CD4-positive, alpha-beta memory T cell (primary cell): Measurements from ENCODE around the gene LTO1. TPM values are rescaled to one million over a fixed set of nuclear protein-coding genes. Genes with fewer than 3 reads are reported as not detected.
A peak's percentile ranks its signal among the peaks of the same experiment; 100 is the strongest.

ENCODE experiments used
- CTCF ChIA-PET: fragments of 350-600 bp; sonication (Branson Sonifier 250); formaldehyde crosslinking; loops from one replicate; lab custom pipeline; 2021; ENCODE audit warnings: inconsistent platforms; ENCODE audit not compliant: partially characterized antibody; lab: Charles Lee
- POLR2A ChIA-PET: fragments of 350-600 bp; sonication (Branson Sonifier 250); formaldehyde crosslinking; loops from one replicate; lab custom pipeline; 2021; ENCODE audit not compliant: partially characterized antibody; lab: Charles Lee
- DNase-seq, 5 donors: peaks; one replicate each; pipeline versions ENCODE4 v3.0.0 to v3.0.0-alpha.2; 2020 to 2022; ENCODE audit warnings: mixed read lengths in 1 of 5
- H3K27ac ChIP-seq: one replicate; pipeline ENCODE4 v1.7.0; 2013; ENCODE audit warnings: low read depth, low read length
- H3K27me3 ChIP-seq: 2 replicates; pipeline ENCODE4 v1.7.0; 2013; ENCODE audit warnings: mild to moderate bottlenecking, low read length, moderate library complexity; ENCODE audit not compliant: insufficient read depth
- H3K36me3 ChIP-seq: 2 replicates; pipeline ENCODE4 v1.7.0; 2013; ENCODE audit warnings: mild to moderate bottlenecking, low read length, moderate library complexity; ENCODE audit not compliant: insufficient read depth
- H3K4me1 ChIP-seq: 2 replicates; pipeline ENCODE4 v1.7.0; 2013; ENCODE audit warnings: mild to moderate bottlenecking, low read length, moderate library complexity; ENCODE audit not compliant: insufficient read depth
- H3K4me3 ChIP-seq, 2 donors: one replicate each; pipeline ENCODE4 v1.7.0; 2013; ENCODE audit warnings: low read length in 2 of 2, mild to moderate bottlenecking in 1 of 2
- H3K9me3 ChIP-seq, 2 donors: one replicate each; pipeline ENCODE4 v1.7.0; 2013; ENCODE audit warnings: low read length in 2 of 2, control low read depth in 1 of 2; ENCODE audit not compliant: control insufficient read depth in 1 of 2
- H3K27ac Mint-ChIP-seq, 7 donors: one replicate each; pipeline ENCODE4 v1.8.0; 2020 to 2021; ENCODE audit warnings: mixed read lengths in 7 of 7, mild to moderate bottlenecking in 6 of 7, inconsistent platforms in 3 of 7, moderate library complexity in 3 of 7
- H3K27me3 Mint-ChIP-seq, 2 donors: one replicate each; pipeline ENCODE4 v1.8.0; 2020 to 2021; ENCODE audit warnings: mixed read lengths in 2 of 2
- H3K36me3 Mint-ChIP-seq, 2 donors: one replicate each; pipeline ENCODE4 v1.8.0; 2020 to 2021; ENCODE audit warnings: mixed read lengths in 2 of 2, inconsistent platforms in 1 of 2, mild to moderate bottlenecking in 1 of 2
- H3K4me1 Mint-ChIP-seq, 4 donors: one replicate each; pipeline ENCODE4 v1.8.0; 2020 to 2021; ENCODE audit warnings: mixed read lengths in 4 of 4, mild to moderate bottlenecking in 1 of 4
- H3K4me3 Mint-ChIP-seq, 8 donors: one replicate each; pipeline ENCODE4 v1.8.0; 2020 to 2021; ENCODE audit warnings: mixed read lengths in 8 of 8, mild to moderate bottlenecking in 7 of 8, moderate library complexity in 6 of 8, inconsistent platforms in 3 of 8
- H3K9me3 Mint-ChIP-seq, 8 donors: one replicate each; pipeline ENCODE4 v1.8.0; 2020 to 2021; ENCODE audit warnings: mixed read lengths in 8 of 8, mild to moderate bottlenecking in 5 of 8, inconsistent platforms in 3 of 8, moderate library complexity in 1 of 8
- intact Hi-C: fragments of 100-400 bp; cut with micrococcal nuclease; formaldehyde crosslinking; loops from one replicate; pipeline ENCODE4 v1.15.1; 2023
- polyA plus RNA-seq, 2 donors: library from polyadenylated mRNA; unstranded; fragments of 300-500 nt; fragmentation: Illumina TruSeq; gene quantifications; one replicate each; pipeline ENCODE4 v1.2.3, GENCODE V29; 2021
- total RNA-seq, 2 experiments: library from RNA; stranded (reverse); gene quantifications; one replicate each; pipeline ENCODE4 v1.2.3, GENCODE V29; 2021

LTO1 gene
- total and polyA plus RNA-seq, 4 experiments from 2014 or later: 13.3 to 63.0 (median 39.5) TPM

GRCh38 chr11:69652999-69653398 is 22.2 kb downstream of the LTO1 start:
- H3K9me3 ChIP-seq: no peaks in the 10 kb centered on the region
- no peak overlapping the region for H3K4me3 ChIP-seq
- intact Hi-C loops: no loop called here
- Mint-ChIP-seq H3K36me3 (peaks cover 0 to 2% of the 10 kb centered on the region in 2 donors), H3K27ac (no peak overlapping the region), H3K4me1 (no peaks in the 10 kb centered on the region), H3K9me3 (no peaks in the 10 kb centered on the region), H3K4me3 (peak overlapping the region in 1 of 8 donors; percentile 6), H3K27me3 (no peaks in the 10 kb centered on the region)
- ChIA-PET POLR2A (no interaction called here), CTCF (no interaction called here)
- no peaks in the 10 kb centered on the region for H3K36me3 ChIP-seq
- no peak for DNase-seq
- H3K27ac ChIP-seq: no peak overlapping the region
- no peaks in the 10 kb centered on the region for H3K27me3 ChIP-seq
- H3K4me1 ChIP-seq: no peaks in the 10 kb centered on the region

GRCh38 chr11:69651834-69652620 is 23.1 kb downstream of the LTO1 start:
- H3K27me3 ChIP-seq: no peaks in the 10 kb centered on the region
- H3K27ac Mint-ChIP-seq: peak overlapping the region in 2 of 7 donors; percentile 24 to 55
- POLR2A ChIA-PET: no interaction called here
- no peaks in the 10 kb centered on the region for H3K9me3 Mint-ChIP-seq
- H3K4me1 Mint-ChIP-seq: no peaks in the 10 kb centered on the region
- H3K27me3 Mint-ChIP-seq: no peaks in the 10 kb centered on the region
- H3K9me3 ChIP-seq: no peaks in the 10 kb centered on the region
- peaks cover 0 to 2% of the 10 kb centered on the region in 2 donors for H3K36me3 Mint-ChIP-seq
- no peaks in the 10 kb centered on the region for H3K4me1 ChIP-seq
- no peak for DNase-seq
- H3K4me3 ChIP-seq: no peak overlapping the region
- CTCF ChIA-PET: no interaction called here
- intact Hi-C loops: no loop called here
- H3K36me3 ChIP-seq: no peaks in the 10 kb centered on the region
- no peak overlapping the region for H3K4me3 Mint-ChIP-seq
- no peak overlapping the region for H3K27ac ChIP-seq

GRCh38 chr11:69650832-69651344 is 24.3 kb downstream of the LTO1 start:
- Mint-ChIP-seq H3K27me3 (no peaks in the 10 kb centered on the region), H3K4me3 (no peak overlapping the region), H3K9me3 (no peaks in the 10 kb centered on the region), H3K4me1 (no peaks in the 10 kb centered on the region), H3K36me3 (peaks cover 0 to 2% of the 10 kb centered on the region in 2 donors), H3K27ac (no peak overlapping the region)
- H3K36me3 ChIP-seq: no peaks in the 10 kb centered on the region
- no peak overlapping the region for H3K27ac ChIP-seq
- DNase-seq: no peak
- H3K4me3 ChIP-seq: no peak overlapping the region
- intact Hi-C loops: no loop called here
- H3K27me3 ChIP-seq: no peaks in the 10 kb centered on the region
- ChIA-PET POLR2A (no interaction called here), CTCF (no interaction called here)
- no peaks in the 10 kb centered on the region for H3K9me3 ChIP-seq
- no peaks in the 10 kb centered on the region for H3K4me1 ChIP-seq

GRCh38 chr11:69650081-69650831 is 24.9 kb downstream of the LTO1 start:
- no peaks in the 10 kb centered on the region for H3K36me3 ChIP-seq
- ChIA-PET CTCF (interaction anchor here (1.0 kb wide), 1 partner anchor 549 kb away, joined by 4 read pairs; no protein-coding TSS in a partner anchor), POLR2A (no interaction called here)
- H3K9me3 ChIP-seq: no peaks in the 10 kb centered on the region
- H3K27ac Mint-ChIP-seq: no peak overlapping the region
- H3K4me1 Mint-ChIP-seq: no peaks in the 10 kb centered on the region
- H3K27ac ChIP-seq: no peak overlapping the region
- H3K27me3 Mint-ChIP-seq: no peaks in the 10 kb centered on the region
- H3K36me3 Mint-ChIP-seq: peaks cover 0 to 2% of the 10 kb centered on the region in 2 donors
- H3K27me3 ChIP-seq: no peaks in the 10 kb centered on the region
- H3K9me3 Mint-ChIP-seq: no peaks in the 10 kb centered on the region
- intact Hi-C loops: no loop called here
- no peak for DNase-seq
- no peaks in the 10 kb centered on the region for H3K4me1 ChIP-seq
- H3K4me3 Mint-ChIP-seq: no peak overlapping the region
- no peak overlapping the region for H3K4me3 ChIP-seq

- Mint-ChIP-seq H3K27ac (no peak overlapping the region), H3K27me3 (no peaks in the 10 kb centered on the region), H3K4me3 (no peak overlapping the region), H3K9me3 (no peaks in the 10 kb centered on the region), H3K4me1 (no peaks in the 10 kb centered on the region), H3K36me3 (peaks cover 0 to 2% of the 10 kb centered on the region in 2 donors)
- ChIA-PET CTCF (interaction anchor here (1.0 kb wide), 1 partner anchor 548 kb away, joined by 4 read pairs; no protein-coding TSS in a partner anchor), POLR2A (no interaction called here)
- no peaks in the 10 kb centered on the region for H3K4me1 ChIP-seq
- no peaks in the 10 kb centered on the region for H3K36me3 ChIP-seq
- intact Hi-C loops: no loop called here
- H3K9me3 ChIP-seq: no peaks in the 10 kb centered on the region
- H3K27me3 ChIP-seq: no peaks in the 10 kb centered on the region
- H3K27ac ChIP-seq: no peak overlapping the region
- H3K4me3 ChIP-seq: no peak overlapping the region
- no peak for DNase-seq
Observed at GRCh38 chr11:69649576-69649900, 25.6 kb downstream of the LTO1 start.

GRCh38 chr11:69648679-69649575 is 26.2 kb downstream of the LTO1 start:
- Mint-ChIP-seq H3K36me3 (peaks cover 0 to 2% of the 10 kb centered on the region in 2 donors), H3K27me3 (no peaks in the 10 kb centered on the region), H3K9me3 (no peaks in the 10 kb centered on the region), H3K27ac (no peak overlapping the region), H3K4me3 (no peak overlapping the region), H3K4me1 (no peaks in the 10 kb centered on the region)
- Histone ChIP-seq H3K4me3 (no peak overlapping the region), H3K27ac (no peak overlapping the region), H3K27me3 (no peaks in the 10 kb centered on the region), H3K36me3 (no peaks in the 10 kb centered on the region), H3K4me1 (no peaks in the 10 kb centered on the region), H3K9me3 (no peaks in the 10 kb centered on the region)
- POLR2A ChIA-PET: no interaction called here
- no peak for DNase-seq
- CTCF ChIA-PET: interaction anchor here (1.0 kb wide), 1 partner anchor 548 kb away, joined by 4 read pairs; no protein-coding TSS in a partner anchor
- intact Hi-C loops: no loop called here
